Inflammatory macrophage treated with lipopolysaccharide for 1 hour (primary cell): ENCODE measurements around the gene PKD1.

Experiments used
- DNase-seq, 2 donors: peaks; one replicate each; pipeline ENCODE4 v3.0.0-alpha.2; 2020 to 2022

PKD1 gene

DNA sequence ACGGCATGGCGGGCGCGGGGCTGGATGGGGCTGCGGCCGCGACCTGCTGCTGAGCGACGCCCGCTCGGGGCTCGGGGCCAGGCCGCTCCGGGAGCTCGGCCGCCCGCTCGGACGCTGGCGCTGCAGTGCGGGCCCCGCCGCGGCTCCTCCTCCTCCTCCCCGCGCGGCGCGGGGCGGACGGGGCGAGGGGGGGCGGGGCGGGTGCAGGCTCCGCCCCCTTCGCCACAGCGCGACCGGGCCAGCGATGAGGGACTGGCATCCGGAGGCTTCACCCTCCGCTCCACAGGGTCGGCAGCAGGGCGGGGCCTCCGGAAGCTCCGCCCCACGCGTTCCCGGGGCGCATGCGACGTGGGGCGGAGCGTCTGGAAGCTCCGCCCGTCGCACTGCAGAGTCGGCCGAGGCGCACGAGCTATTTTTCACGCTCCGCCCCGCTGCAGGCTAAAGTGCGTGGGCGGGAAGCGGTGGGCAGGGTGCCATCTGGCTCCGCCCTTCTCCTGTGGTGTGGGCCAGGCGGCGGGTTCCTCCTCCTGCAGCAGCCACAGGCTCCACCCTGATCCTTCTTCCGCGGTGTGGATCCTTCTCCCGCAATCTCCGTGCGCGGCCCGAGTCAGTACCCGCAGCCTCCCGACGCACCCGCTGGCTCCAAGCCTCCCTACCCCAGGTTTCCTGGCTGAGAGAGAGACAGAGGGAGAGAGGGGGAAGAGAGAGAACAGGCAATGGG lies at the start of gene PKD1:
TSS of gene PKD1 (minus strand) at position 129 of the 721 bp plus-strand sequence. CDS start 209 bp downstream, outside the sequence.
- peak; percentile 85 to 90 for DNase-seq

DNA sequence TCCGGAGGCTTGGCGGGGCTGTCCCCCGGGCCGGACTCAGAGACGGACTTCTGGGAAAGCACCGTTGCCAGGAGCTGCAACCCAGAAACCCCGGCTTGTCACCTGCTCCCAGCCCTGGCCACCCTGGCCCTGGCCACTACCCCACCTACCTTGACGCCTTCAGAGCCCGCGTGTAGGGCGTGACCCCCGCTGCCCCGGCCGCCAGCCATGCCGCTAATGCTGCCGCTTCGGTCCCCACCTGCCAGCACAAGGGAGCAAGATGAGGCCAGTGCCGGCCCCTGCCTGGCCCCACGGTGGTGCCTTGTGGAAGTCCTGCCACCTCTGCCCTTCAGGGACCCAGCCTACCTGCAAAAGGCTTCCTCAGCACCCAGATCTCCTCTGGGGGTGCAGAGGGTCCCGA lies 49.3 kb upstream of the PKD1 start:
- no peak for DNase-seq

DNA sequence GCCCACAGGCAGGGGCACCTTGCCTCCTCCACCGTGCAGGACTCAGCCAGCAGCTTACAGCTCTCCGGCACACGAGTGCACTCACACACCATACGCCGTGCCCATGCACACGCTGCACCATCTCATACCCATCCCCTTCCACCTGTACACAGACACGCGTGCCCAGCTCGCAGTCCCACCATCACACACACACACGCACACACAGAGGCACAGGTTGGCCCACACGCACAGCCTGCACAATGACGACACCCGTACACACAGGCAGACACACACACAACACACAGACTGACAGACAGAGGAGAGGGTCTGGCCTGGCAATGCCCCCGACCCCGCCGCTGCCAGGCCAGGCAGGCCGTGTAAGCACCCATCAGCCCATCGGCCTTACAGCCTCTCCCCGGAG lies 48.6 kb upstream of the PKD1 start:
- no peak for DNase-seq

DNA sequence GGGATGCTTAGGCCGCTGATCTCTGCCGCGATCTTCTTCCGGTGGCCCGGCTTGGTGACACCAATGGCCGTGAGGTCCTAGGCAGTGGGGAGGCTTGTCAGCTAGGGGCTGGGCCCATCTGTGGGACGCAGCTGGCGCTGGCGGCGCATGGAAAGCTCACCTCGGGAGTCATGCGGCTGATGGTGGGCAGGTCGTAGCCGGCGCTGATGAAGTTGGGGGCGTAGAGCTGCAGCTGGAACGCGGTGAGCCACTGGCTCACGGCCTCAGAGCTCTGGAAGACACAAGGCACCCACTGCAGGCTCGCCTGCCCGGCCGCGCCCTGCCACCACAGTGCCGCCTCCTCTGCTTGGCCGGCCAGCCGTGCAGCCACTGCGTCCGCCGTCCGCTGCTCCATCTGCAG lies 48.0 kb upstream of the PKD1 start:
- no peak for DNase-seq

DNA sequence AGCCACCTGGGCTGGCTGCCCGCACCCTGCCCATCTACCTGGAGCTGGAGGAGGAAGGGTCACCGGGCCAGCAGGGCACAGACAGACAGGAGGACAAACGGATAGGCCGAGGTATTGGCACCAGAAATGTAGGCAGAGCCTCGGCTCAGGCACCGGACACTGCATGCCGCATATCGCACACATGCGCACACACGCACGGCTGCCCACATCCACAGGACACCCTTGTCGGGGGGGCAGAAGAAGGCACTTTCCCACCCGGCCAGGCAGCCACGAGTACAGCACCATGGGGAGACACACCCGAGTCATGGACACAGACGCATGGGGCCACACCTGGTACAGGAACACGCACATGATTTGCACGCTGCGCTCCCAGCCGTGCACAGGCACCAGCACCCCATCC lies 46.3 kb upstream of the PKD1 start:
- DNase-seq: no peak

DNA sequence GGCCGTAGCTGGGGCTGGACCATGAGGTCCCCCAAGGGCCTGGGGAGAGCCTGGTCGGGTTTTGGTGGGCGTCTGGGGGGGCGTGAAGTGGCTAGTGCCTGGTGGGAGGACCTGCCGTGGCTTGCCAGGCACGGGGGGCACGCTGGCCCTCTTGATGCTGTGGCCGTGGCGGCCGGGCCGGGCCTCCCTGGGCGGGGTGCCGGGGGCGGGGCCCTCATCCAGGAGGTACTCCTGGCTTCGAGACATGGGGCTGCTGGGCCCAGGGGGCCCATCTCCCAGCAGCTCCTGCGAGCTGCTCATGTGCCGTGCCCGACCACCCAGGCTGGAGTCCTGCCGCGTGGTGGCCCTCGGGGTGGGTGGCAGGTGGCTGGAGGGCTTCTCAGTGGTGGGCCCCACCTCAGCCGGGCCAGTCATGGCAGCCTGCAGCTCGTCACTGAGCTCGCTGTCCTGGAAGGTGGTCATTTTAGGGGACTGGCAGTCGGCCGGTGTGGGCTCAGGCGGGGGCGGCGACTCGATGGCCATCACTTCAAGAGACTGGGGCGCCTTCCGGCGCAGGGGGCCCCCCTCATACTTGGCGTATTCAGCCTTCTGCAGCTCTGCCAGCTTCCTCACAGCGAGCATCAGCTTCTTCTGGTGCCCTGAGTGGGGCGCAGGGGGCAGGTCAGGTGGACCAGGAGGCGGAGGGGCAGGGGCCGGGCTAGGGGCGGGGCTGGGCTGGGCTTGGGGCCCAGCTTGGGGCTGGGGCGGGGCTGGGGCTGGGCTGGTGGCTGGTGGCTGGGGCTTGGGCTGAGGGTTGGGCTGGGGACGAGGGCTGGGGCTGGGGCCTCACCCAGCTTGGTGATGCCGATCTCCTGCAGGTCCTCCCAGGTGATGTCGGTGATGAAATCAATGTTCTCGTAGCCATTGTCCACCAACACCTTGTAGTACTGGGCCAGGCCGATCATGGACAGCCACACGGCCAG lies 45.5 kb upstream of the PKD1 start:
- DNase-seq: no peak

DNA sequence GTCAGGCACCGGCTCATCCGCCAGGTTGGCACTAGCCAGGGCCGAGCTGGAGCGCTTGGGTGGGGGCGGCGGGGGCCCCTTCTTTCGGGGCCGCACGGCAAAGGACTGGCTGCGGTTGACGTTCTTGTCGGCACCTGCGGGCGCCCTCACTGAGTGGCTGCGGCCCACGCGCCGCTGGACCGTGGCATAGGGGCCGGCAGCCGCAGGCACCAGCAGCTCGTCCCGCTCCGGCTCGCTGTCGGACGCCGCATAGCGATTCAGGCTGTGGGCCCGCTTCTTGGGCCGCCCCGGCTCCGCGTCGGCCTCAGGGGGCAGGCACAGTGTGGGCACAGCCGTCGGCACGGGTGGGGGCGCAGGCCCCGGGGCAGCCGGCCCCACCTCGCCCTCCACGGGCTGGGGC lies 44.8 kb upstream of the PKD1 start:
- no peak for DNase-seq

DNA sequence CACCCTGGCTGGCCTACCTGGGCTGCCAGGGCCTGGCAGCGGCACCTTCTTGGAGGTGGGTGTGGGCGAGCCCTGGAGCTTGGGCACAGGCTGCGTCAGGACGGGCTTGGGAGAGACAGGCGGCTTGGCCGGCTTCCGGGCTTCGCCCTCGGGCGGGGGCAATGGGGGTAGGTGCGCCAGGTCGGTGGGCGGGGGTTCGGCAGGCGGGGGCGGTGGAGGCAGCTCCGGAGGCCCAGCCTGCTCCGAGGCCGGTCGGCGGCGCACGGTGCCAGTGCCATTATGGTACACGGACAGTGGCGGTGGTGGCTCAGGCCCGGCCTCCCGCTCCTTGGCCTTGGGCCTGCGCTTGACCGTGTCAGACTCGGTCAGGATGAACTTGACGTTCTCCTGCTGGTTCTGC lies 43.9 kb upstream of the PKD1 start:
- no peak for DNase-seq

DNA sequence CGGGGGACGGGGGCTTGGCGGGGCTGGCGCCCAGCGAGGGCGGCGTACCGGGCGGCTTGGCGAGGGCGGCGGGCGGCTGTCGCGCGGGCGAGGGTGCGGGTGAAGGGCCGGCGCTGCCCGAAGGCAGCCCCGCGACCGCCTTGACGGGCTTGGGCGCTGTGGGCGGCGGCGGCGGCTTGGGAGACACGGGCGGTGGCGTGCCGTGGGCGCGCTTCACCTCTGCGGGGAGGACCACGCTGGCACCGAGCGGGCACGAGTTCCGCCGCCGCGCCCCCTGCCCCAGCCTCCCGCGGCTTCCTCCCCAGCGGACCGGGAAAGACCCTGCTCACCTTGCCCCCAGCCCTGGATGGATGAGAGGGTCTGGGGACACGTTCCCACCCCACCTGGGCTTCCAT lies 43.4 kb upstream of the PKD1 start:
- no peak for DNase-seq

DNA sequence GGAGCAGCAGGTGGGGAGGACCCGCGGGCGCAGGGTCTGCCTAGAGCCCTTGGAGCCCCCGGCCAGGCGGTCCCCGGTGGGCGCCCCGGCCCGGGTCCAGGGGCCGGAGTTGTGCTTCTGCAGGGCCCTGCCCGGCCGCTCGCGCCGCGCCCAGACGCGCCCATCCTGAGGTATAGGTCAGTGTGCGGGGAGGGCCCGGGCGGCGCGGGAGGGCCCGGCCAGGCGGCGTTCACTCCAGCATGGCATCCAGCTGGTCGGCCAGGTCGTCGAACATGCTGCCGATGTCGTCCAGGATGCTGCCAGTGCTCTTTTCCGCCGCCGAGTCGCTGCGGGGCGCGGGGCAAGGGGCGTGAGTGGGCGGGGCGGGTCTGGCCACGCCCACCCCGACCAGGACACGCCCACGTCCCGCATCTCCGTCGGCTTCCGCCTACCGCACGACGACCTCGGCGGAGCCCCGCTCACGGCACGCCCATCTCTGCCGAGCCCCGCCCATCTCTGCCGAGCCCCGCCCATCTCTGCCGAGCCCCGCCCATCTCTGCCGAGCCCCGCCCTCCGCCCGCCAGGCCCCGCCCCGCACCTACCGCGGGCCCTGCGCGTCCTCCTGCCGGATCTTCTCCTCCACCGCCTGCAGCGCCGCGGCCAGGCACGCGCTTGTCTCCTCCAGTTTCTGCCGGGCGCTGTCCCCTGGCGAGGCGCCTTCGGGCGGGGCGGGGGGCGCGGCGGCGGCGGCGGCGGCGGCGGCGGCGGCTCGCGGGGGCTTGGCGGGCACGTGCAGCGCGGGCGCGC lies 42.8 kb upstream of the PKD1 start:
- DNase-seq: peak in 1 of 2 donors; percentile 14

DNA sequence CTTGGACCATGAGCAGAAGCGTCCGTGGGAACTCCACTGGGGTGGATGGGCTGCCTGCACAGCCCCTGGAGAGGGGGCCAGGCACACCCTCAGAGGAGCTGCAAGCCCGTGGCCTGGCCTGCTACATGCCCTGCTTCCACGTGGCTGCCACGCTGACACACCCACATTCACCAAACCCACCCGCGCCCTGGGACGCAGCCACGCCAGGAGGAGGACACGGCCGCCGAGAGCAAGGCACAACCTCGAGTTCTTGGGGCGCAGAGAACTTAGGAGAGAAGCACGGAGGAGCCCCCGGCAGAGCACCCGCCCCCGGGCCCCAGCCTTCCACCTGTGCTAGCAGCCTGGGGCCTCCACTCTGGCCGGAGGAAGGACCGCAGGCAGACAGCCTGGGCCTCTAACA lies 41.9 kb upstream of the PKD1 start:
- no peak for DNase-seq

DNA sequence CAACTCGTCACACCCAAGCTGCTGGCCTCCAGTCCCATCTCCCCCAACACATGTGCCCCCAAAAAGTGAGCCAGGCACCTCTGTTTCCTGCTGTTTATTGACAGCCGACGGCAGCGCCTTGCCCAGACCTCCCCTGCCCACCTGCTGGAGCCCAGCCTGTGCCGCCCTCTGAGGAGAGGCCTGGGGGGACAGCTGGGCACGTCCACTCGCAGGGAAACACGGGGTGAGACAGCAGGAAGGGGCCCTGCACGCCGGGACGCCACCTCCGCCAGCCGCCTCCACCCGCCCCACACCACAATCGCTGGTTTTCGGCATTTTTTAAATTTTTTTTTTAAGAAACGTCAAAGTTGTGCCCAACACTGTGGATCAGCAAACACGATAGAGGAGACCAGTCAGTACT lies 41.4 kb upstream of the PKD1 start:
- no peak for DNase-seq

DNA sequence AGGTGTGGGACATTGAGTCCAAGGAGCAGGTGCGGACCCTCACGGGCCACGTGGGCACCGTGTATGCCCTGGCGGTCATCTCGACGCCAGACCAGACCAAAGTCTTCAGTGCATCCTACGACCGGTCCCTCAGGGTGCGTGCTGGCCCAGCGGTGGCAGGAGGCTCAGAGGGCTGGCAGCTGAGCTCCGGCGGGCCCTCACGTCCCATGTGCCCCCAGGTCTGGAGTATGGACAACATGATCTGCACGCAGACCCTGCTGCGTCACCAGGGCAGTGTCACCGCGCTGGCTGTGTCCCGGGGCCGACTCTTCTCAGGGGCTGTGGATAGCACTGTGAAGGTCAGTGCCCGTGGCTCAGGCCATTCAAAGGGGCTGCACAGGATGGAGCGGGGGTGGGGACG lies 40.3 kb upstream of the PKD1 start:
- DNase-seq: no peak

DNA sequence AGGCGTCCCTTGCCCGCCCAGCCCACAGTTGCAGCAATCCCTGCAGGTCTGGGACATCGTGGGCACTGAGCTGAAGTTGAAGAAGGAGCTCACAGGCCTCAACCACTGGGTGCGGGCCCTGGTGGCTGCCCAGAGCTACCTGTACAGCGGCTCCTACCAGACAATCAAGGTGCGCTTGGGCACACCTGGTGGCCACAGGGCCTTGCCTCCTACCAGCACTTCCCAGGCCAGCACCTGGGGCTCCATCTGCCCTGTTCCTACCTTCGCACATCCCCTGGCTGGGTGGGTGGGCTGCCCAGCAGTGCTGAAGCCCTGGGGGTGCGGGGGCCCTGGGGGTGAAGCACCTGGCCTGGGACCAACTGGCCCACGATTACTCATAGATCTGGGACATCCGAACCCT lies 39.8 kb upstream of the PKD1 start:
- DNase-seq: no peak

DNA sequence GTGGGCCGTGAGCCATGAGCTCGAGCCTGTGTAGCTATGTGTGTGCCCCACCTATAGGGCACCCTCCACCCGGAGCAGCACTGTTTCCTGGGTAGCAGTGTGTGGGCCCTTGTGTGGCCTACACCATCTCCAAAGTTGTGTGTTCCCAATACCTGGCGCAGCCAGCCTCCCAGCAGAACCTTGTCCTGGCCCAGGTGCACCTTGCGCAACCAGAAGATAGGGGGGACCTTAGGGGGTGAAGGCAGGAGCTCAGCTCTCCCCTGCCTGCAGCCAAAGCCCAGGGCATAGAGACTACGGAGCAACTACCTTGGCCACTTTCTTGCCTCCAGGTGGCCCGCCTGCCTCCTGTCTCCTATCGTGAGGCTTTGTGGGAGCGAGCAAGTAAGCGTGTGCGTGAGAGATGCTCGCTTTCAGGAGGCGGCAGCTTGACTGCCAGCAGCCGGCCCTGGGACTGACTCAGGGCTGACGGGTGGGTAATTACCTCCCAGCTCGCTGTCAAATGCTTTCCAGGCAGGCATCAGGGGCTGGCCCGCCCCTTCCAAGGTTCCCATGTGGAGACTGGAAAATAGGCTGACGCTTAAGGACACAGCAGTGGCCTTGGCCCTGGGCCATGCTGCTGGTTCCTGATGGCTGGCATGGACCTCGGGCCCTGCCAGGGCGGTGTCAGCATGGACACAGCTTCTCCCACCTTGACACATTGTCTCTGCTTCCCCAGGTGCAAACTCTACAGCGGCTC lies 38.9 kb upstream of the PKD1 start:
- DNase-seq: no peak

DNA sequence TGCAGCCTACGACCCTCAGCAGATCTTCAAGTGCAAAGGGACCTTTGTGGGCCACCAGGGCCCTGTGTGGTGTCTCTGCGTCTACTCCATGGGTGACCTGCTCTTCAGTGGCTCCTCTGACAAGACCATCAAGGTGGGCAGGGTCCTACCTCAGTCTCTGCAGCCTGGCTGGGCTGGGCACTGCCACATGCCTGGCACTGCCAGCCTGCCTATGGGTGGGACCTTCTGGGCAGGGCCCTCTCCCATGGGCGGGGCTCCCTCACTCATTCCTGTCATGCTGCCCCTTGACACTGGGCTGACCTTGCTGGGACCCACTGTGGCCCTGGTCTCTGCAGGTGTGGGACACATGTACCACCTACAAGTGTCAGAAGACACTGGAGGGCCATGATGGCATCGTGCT lies 38.2 kb upstream of the PKD1 start:
- no peak for DNase-seq

DNA sequence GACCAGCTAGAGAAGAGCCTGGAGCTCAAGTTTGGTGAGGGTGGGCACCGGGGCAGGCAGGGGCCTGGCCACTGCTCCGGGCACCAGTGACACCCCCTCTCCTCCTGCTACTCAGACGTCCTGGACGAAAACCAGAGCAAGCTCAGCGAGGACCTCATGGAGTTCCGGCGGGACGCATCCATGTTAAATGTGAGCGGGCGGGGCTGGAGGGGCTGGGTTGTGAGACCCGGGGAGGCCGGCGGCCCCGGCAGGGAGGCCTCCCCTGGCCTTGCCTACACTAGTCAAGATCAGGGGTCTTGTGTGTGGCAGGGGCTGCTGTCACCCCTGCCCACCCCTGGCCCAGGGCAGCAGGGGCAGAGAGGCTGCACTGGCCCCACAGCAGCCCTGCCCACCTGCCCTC lies 37.7 kb upstream of the PKD1 start:
- DNase-seq: no peak

DNA sequence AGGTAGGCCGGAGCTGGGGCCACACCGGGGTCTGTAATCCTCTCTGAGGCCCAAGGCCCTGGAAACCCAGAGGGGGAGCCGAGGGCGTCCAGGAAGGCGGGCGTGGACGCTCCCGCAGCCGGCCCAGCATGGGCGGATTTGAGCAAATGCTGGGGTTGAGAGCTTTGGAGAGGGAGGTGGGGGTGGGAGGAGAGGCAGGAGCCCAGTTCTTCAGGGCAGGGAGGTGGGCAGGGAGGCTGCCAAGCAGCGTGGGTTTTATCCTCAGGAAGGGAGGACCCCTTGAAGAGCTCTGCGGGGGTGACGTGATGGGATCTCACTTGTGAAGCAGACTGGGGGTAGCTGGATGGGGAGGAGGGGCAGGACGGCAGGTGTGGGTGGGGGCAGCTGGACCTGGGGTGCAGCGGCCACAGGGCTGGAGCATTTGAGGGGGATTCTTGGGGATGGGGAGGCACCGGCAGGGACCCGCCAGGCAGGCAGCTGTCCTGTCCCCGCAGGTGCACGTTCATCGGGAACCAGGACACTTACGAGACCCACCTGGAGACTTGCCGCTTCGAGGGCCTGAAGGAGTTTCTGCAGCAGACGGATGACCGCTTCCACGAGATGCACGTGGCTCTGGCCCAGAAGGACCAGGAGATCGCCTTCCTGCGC lies 37.1 kb upstream of the PKD1 start:
- no peak for DNase-seq

DNA sequence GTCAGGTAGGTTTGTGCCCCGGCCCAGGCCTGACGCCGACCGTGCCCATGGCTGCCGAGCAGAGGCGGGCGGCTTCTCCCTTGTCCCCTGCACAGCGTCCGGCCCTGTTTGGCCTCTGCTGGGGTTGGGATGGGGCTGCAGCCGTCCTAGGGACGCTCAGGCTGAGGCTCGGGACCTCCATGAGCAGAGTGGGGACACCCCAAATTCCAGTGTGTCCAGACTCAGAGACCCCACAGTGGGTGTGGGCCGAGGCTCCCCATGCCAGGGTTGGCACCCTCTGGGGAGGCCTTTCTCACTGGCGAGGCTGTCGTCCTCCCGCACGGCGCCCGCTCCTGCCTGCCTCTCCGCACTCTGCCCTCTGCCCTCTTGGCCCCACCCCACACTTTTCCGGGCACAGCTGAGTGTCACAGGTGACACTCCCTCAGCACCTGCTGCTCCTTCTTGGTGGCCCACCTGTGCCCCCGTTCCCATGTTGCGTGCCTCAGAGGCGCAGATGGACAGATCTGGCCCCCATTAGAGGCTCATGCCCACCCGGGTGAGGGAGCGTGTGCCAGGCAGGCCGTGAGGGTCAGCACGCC lies 36.0 kb upstream of the PKD1 start:
- no peak for DNase-seq

DNA sequence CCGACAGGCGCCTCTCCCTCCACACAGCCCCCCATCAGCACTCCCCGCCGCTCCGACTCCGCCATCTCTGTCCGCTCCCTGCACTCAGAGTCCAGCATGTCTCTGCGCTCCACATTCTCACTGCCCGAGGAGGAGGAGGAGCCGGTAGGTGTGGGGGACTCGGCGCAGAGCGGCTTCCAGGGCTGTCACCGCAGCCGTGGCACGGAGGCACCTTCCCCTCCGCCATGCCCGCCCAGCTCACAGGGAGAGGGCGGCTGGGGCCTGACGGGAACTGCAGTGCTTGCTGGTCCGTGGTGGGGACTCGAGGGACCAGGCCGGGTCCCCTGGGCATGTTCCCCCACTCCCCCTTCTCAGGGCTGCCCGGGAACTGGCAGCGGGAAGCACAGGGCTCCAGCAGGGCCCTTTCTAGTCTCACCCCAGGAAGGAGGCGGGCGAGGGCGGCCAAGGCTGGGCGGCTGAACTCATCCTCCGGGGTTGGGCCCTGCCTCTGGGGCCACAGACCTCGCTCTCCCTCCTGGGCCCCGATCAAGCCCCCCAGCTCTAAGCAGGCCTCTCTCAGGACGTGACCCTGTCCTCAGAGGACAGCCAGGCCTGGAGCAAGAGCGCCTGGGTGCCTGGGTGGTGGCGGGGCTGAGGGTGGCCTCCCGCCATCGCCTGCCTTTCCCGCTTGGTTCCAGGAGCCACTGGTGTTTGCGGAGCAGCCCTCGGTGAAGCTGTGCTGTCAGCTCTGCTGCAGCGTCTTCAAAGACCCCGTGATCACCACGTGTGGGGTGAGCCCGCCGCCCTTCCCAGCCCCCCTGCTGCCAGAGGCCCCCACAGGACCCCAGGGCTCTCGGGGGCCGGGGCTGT lies 35.1 kb upstream of the PKD1 start:
- DNase-seq: no peak

DNA sequence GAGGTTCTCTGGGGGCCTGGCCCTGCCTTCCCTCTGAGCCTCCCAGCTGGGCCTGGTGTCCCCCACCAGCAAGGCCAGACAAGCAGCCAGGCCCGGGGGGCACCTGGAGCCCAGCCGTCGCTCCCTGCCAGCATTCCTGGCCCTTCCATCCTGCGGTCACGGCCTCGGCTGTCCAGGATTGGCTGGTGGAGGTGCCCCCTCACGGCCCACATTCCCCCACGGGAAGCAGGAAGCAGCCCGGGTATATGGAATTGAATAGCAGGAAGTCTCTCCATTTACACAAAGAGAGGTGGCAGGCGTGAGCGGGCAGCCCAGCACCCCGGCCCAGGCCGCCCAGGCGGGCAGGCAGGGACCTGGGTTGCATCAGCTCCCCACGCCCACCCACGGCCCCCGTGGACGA lies 34.4 kb upstream of the PKD1 start:
- DNase-seq: no peak
